GM18508 (cell line): ENCODE data around the gene PTCHD1.

ENCODE experiments used
- ATAC-seq: cut with Tn5 transposase; IDR thresholded peaks from one replicate; pipeline ENCODE4 v1.9.1; 2021; ENCODE audit warnings: moderate number of reproducible peaks; ENCODE audit not compliant: insufficient read depth, unreplicated experiment

The PTCHD1 gene

DNA sequence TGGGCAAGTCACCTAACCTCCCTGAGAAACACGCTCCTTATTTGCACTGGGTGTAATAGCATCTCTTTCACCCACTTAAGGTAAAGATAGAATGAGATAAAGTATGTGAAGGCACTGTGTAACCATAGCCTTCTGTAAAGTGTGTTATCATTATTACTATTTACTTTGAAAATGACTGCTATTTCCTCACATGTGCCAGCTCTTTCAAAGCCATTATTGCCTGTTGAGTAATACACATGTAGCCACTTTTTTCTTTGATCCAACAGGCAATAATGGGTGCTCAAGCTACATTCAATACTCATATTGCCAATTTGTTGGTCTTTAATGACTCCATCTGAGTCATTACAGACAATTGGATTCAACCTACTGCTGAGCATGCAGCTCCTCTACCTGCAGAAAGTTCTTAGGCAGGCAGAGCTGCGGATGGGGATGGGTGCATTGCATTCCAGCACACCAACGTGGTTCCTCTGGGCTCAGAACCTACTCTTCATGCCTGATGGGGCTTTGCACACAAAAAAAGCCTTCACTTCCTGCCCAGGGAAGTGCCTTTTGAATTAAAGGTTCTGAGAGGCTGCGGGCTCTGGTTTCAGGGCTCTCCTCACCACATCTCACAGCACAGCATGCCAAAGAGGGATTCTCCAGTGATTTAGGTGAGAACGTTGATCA lies 9.7 kb downstream of the PTCHD1 start:
- no peak for ATAC-seq

DNA sequence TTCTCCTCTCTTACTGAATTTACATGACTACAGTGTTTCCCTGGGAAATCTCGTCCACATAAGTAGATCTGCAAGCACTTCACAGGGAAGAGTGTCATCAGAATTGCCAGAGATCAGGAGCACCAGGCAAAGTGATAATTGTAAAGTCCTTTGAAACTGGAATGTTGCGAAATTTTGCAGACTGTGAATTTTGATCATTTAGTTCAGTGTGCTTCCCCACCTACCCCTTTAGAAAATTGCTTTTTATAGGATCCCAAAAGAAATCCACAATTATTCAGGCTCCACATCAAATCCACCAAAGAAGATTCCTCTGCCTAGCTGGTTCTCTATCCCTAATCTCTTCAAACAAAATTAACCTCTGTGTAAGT lies 10.2 kb downstream of the PTCHD1 start:
- no peak for ATAC-seq

DNA sequence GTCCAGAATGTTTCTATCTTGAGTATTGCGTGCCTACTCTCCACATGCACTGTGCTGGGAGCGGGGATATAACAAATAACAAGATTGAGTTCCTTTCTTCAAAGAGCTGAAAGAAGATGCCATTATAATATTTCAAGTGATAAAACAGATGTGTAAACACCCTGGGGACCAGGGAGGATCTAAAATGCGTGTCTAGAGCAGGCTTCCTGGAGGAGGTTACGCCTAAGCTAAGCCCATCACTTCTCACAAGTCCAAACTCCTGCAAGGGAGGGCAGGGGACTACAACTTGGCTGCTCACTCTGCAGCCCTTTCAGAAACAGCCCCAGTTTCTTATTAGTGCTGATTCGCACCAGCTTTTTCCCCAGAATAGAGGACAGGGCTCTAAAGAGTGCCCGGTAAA lies 21.5 kb downstream of the PTCHD1 start:
- no peak for ATAC-seq

DNA sequence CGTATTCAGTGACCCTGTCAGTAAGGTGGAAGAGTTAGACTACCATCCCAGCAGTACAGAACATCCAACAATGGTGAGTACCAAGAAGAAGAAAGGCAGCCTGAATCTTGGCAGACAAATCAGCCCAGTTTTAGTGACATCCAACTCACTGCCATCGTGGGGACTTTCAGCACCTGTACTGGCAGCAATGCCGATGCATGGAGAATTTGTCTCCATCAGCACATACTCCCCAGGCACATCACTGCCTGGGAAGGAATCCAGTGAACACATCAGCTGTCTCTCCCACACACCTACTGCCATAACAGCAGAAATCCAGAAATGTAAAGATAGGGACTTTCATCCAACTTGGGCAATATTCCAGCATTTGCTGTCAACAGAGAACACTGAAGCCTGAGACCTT lies 29.8 kb downstream of the PTCHD1 start:
- no peak for ATAC-seq

DNA sequence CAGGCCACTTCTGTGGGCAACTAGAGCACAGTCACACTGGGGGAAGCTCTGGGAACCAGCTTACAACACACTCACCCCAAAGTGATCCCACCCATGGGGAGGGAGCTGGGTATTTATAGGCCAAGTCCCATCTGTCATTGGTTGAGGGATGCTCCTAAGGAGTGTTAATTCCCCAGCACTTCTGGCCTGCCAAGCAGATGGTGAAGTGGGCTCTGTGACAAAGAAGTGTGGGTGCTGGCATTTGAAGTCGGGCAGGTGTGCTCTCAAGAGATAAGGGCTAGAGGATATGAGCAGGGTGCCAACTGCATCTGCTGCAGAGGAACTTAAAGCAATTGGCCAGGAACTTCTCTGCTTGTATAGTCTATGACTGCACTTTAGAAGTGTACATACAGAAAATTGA lies 30.9 kb downstream of the PTCHD1 start:
- no peak for ATAC-seq

DNA sequence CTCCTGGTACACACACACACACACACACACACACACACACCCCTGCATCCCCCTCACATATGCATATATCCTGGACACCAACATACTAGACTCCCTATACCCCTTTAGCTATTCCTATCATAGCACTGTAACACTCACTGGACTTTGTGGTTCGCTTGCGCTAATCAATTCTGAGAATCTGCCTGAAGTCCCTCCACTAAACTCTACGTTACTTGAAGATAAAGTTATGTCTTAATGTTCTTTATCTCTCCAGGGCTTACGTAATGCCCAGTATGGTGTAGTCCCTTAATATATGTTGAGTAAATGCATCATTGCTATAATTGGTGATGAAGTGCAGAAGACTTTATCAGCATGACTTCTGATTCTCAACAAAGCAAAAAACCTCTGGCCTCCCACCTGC lies 32.3 kb downstream of the PTCHD1 start:
- ATAC-seq: no peak

DNA sequence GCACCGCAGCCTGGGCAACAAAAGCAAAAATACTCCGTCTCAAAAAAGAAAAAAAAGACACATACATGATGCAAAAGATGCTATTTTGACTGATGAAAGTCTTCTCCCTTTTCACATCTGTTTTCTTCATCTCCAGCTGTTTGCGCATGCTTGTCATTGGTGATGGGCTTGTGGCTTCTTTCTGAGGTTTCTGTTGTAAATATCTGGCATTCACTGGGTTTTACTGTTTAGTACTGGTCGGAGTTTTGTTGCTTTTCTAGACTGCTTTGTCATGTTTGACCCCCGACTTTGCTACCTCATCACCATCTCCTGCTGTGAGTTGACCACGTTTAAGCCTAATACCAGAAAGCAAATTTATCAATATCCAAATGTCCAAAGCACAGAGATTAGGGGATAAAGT lies 34.4 kb downstream of the PTCHD1 start:
- no peak for ATAC-seq

DNA sequence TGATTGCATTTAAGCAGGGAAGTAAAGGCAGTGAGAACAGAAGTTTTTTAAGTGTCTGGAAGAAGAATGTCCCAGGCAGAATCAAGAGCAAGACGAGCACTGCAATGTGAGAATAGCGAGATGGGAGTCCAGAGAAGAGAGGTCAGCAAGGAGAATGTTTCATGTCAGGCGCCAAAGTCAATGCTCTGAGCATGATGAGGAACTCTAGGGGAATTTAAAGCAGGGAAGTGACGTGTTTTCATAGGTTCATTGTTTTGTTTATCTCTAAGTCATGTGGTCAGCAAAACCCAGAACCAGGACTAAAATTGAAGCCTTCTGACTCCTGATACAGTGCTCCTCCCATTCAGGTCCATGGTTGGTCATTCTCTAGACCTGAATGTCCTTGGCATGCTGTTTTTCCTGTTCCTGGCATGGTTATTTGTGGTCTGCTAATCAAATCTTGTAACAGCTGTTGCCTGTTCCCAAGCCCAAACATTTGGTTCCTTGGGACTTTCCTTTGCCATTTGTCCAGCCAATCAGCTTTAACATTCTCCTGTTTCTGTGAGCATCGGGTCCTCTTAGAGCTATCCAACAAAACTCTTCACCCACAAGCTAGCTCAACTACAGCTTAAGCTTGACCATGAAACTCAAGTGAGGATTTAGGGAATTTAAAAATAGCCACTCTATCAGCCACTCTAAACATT lies 37.7 kb downstream of the PTCHD1 start:
- ATAC-seq: no peak

DNA sequence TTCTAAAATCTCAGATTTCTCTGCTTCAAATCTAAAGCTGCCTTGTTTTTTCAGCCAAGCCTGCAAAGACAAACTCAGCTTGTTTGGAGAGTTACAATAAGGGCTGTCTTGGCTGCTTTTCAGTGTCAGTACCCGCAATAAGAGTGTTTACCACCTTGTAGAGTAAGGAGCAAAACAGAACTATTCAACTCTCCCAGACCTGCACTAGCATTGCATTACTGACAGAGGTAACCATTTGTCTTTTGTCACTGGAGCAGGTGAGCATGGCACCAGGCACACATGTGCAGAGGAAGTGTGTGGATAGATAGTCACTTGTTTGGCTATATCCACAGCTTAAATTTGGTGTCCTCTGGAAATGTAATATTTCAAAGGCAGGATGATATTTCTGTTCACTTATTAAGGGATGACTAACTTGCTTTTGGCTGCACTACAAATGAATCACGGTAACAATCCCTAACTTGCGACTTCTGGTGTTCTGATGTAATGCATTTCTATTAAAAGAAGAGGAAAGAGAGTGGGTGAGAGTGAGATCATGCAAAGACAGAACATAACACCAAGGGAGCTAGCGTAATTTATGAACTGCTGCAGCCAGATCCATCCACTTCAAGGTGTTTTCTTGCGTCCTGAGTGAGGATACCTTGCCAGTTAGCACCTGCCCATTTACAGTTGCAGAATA lies 38.6 kb downstream of the PTCHD1 start:
- ATAC-seq: no peak

DNA sequence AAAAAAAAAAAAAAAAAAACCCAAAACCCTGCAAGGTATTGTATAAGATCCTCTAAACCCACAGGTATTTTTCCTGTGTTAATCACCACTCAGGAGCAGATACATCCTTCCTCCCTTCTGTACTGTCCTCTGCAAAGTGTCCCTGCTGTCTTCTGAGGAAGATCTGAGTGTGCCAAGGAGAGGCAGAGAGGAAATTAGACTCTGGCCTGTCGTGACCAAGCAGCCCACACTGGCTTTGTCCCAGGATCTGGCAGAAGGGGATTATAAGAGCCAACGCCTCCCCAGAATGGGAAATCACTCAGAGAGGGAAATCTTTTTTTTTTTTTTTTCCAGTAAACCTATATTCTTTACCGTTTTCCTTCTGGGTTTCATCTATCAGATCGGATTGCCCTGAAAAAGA lies 39.6 kb downstream of the PTCHD1 start:
- no peak for ATAC-seq

DNA sequence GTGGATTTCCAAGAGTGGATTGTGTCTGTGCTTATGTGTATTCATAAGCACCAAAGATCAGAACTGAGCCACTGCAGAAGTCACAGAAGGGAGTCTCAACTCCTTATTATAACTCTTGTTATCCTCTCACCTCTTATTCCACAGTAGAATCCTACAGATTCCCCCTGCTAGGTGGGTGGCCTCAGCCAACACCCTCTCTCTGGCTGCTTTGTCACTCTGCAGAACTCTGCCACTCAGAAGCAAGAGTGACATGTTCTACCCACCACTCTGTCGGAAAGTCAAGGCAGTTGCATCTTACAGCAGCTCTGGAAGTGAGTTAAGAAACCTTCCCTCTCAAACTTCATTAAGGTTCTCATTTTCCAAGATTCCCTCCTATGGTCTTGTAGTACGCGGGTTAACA lies 41.9 kb downstream of the PTCHD1 start:
- no peak for ATAC-seq

DNA sequence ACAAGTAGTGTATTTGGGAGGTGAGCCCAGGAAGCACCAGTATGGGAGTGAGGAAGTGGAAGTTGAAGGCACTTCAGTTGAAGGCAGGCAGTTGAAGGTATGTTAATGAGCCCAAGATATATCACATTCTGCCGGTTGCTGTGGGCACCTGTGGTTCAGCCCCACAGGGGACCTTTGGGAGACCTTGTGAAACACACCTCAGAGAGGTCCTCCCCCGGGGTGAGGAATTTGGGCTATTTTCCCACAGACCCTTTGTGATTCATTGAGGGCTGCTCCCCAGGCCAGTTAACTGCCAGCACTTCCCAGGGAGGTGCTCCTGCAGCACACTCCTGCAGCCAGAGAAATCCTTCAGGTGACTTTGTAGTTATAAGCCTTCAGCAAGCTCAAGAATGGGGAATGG lies 45.9 kb downstream of the PTCHD1 start:
- no peak for ATAC-seq

DNA sequence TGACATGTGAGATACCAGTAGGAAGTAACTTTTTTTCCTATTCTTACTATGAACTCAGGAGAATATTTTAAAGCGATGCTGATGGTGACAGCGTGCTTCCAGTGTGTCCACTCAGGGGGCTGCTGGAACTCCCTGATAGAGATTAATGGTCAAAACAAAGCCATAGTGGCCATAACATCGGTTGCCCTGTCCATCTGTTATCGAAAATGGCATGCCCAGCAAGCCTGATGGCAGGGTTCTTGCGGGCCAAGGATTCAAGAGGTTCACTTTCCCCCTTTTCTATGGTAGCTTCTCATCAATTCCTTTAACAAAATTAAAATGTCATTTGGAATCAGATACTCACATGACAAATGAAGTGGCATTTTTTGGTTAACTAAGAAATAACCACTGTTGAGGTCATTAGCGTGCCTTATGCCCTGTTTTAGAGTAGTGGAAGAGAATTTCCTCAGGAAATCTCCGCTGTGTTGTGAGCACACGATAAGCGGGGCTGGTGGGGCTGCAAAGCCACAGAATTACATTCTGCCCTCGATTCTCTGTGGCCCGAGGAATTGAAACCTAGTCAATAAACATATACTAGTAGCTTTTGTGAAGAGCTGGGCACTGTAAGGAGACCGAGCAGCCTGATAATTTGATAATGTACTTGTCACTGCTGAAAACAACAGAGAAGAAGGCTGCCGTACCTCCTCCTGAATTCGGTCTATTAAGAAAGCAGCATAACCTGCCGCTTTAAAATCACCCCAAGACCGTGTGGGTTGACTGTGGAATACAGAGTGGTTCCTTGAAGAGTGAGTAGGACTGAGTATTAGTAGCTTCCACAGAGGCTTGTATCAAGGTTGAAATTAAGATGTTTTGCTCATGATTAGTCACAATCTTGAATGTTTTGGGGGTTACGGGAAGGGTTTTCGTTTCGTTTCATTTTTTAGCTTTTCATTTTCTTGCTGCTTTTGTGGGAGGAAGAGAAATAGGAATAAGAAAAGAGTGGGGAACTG lies 46.7 kb downstream of the PTCHD1 start:
- ATAC-seq: no peak

DNA sequence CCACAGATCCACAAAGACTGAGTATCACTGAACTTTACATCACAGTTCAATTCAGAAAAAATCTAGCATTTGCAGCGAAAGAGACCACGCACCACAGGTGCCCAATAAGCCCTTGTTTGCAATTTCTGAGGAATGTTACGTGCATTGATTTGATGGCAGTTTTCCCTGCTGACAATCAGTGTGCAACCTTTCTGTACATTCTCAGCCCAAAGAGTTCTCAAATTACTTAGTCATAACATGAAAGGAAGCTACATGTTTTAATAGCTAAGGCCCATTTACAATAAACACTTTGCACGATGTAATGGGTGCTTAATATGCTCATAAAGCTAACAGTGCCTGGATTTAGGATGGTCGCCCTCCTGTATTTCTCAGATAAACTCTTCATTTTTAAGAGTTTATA lies 47.9 kb downstream of the PTCHD1 start:
- ATAC-seq: no peak

DNA sequence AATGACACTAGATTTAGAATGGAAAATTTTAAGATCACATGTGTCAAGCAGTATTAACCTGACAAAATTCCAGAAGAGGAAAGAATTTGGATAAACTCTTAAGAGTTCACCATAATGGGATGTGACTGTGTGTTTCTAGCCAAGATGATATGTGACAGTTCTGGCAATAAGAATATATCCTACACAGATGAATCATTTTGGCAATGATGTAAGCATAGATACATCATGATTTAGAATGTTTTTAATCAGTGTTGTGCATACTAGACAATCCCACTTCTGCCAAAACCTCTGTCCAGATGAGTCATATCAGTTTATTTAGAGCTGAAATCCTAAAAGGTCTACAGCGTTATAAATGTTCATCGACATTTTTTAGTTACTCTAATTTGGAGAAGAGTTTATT lies 48.8 kb downstream of the PTCHD1 start:
- no peak for ATAC-seq

DNA sequence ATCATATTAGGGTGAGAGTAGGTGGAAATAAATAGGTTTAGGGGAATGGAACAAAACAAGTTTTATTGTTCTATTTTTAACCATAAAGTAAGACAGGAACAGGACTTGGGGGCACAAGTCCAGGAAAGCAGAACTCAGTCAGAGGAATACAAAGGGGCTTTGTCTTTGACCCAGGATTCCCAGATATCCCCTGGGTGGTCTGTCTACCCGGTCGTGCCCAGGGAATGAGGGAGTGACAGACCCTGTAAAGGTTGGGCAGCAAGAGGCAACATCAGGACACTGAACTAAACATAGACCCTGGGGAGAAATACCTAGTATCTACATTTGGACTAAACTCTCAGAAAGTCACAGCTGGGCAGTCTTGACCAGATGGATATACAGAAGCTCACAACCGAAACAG lies 50.6 kb downstream of the PTCHD1 start:
- ATAC-seq: no peak

DNA sequence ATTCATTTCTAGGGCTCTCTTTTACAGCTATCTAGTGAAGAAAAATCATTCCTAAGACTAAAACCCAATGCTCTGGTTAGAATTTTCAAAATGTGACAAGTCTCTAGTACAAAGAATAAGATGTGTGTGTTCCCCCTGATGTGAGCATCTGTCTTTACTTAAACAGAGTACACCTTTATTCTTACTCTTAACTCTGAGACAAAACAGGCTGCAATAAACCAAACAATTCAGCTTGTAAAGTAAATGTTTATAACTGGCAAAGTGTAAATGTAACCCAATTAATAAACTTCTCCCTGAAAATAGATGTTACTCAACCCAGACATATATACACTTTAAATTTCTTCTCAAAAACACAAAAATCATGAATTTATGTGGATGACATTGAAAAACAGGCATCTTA lies 51.6 kb downstream of the PTCHD1 start:
- ATAC-seq: no peak

DNA sequence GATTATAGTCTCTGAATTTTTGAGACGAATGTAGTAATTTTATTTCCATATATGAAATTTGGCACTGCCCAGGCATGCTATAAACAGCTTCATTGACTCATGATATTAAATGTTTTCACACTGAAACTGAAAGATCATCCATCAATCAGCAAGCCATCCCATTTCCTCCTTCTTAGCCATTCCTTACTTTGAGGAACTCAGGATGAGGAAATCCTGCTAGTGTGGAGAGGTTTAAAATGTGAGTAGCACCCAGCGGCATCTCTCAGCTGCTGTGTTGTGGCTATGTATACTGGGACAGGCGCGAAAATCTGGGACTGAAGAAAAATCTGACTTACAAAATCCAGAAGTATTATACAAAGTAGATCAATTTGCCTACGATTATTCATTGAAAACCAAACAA lies 52.1 kb downstream of the PTCHD1 start:
- no peak for ATAC-seq

DNA sequence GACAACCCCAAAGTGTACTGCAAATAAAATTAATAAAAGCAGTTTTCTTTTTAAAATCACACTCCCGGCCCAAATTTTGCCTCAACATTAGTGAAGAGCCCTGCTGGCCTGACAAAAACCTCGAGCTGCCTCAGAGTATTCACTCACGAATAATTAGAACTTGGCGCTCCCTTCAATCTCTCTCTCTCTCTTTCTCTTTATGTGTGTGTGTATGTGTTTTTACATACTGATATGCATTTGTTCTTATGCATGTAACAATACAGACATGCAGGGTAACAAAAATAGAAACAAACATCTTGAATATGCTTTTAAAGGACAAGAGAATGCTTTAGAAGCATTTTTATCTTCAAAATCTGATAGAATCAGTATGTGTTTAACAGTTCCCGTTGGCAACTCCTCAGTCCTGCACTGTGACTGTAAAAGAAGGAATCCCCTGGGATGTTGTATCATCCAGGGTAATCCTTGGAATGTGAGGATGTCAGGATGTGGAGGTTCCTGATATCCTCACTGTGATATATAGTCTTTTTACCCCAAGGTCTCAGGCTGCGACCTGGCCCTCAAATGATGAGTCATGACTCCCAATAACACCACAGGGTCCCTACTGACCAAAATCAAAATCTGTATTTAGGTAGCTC lies 53.0 kb downstream of the PTCHD1 start:
- ATAC-seq: no peak

DNA sequence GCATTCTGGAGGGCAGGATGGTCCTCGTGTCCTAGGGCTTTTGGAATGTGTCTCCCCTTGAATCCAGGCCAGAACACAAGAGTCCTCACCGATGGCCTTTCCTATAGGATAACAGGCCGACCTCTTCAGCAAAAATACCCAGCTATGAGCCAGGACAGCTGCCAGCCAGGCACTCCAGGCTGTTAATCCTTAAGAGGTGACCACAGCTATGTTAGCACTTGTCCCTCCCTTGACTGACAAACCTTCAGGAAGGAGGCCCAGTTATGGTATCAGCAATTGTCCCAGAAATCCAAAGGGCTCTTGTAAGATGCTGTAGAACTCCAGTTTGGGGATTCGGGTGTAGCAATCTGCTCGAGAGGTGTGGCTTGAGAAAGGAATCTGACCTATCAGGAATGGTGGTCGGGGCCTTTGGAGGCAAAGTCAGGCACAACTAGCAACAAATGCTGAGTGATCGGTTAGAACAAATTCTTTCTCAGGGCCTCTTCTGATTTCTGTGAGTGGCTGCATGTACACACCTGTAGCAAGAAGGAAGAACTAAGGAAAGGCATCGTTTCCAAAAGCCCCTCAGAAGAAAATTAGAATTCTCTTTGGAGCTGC lies 54.6 kb downstream of the PTCHD1 start:
- ATAC-seq: no peak
